Measurements from ENCODE around the gene CFAP221.

CFAP221 gene

GRCh38 chr2:119519057-119519408, 25.2 kb upstream of the CFAP221 start:
- TF ChIP-seq CTCF (IDR thresholded peaks at IDR 0.05; ENCODE audit: poor library complexity, severe bottlenecking): no peak
- no peak for DNase-seq (ENCODE audit: low spot score)
- Histone ChIP-seq H3K36me3 (ENCODE audit: low read depth) (no peaks in the 10 kb centered on the region), H3K9me3 (ENCODE audit: severe bottlenecking) (no peaks in the 10 kb centered on the region), H3K4me3 (ENCODE audit: severe bottlenecking) (no peak overlapping the region), H3K27me3 (ENCODE audit: insufficient read depth, poor library complexity, severe bottlenecking) (peaks cover 19% of the 10 kb centered on the region), H3K27ac (ENCODE audit: poor library complexity, severe bottlenecking) (no peak overlapping the region), H3K4me1 (ENCODE audit: insufficient read depth, poor library complexity, severe bottlenecking) (no peaks in the 10 kb centered on the region)
- no peak for ATAC-seq (ENCODE audit: low read depth)

- Histone ChIP-seq H3K36me3 (ENCODE audit: low read depth) (no peaks in the 10 kb centered on the region), H3K27me3 (ENCODE audit: insufficient read depth, poor library complexity, severe bottlenecking) (peaks cover 37% of the 10 kb centered on the region), H3K9me3 (ENCODE audit: severe bottlenecking) (no peaks in the 10 kb centered on the region), H3K4me1 (ENCODE audit: insufficient read depth, poor library complexity, severe bottlenecking) (no peaks in the 10 kb centered on the region), H3K4me3 (ENCODE audit: severe bottlenecking) (no peak overlapping the region), H3K27ac (ENCODE audit: poor library complexity, severe bottlenecking) (no peak overlapping the region)
- ATAC-seq (ENCODE audit: low read depth): no peak
- no peak for DNase-seq (ENCODE audit: low spot score)
- TF ChIP-seq CTCF (IDR thresholded peaks at IDR 0.05; ENCODE audit: poor library complexity, severe bottlenecking): no peak
These were observed 23.4 kb upstream of the CFAP221 start for GRCh38 chr2:119520696-119521432.

- Histone ChIP-seq H3K9me3 (ENCODE audit: severe bottlenecking) (no peaks in the 10 kb centered on the region), H3K36me3 (ENCODE audit: low read depth) (no peaks in the 10 kb centered on the region), H3K4me3 (ENCODE audit: severe bottlenecking) (no peak overlapping the region), H3K27ac (ENCODE audit: poor library complexity, severe bottlenecking) (no peak overlapping the region), H3K27me3 (ENCODE audit: insufficient read depth, poor library complexity, severe bottlenecking) (peaks cover 44% of the 10 kb centered on the region), H3K4me1 (ENCODE audit: insufficient read depth, poor library complexity, severe bottlenecking) (no peaks in the 10 kb centered on the region)
- no peak for ATAC-seq (ENCODE audit: low read depth)
- TF ChIP-seq CTCF (IDR thresholded peaks at IDR 0.05; ENCODE audit: poor library complexity, severe bottlenecking): no peak
- DNase-seq (ENCODE audit: low spot score): no peak
These were observed 22.7 kb upstream of the CFAP221 start for GRCh38 chr2:119521433-119522050.

GRCh38 chr2:119522671-119523070, 21.6 kb upstream of the CFAP221 start:
- no peak for TF ChIP-seq CTCF (IDR thresholded peaks at IDR 0.05; ENCODE audit: poor library complexity, severe bottlenecking)
- no peaks in the 10 kb centered on the region for H3K36me3 ChIP-seq (ENCODE audit: low read depth)
- H3K9me3 ChIP-seq (ENCODE audit: severe bottlenecking): no peaks in the 10 kb centered on the region
- no peaks in the 10 kb centered on the region for H3K4me1 ChIP-seq (ENCODE audit: insufficient read depth, poor library complexity, severe bottlenecking)
- no peak overlapping the region for H3K27ac ChIP-seq (ENCODE audit: poor library complexity, severe bottlenecking)
- DNase-seq (ENCODE audit: low spot score) (no peak), ATAC-seq (ENCODE audit: low read depth) (no peak)
- no peak overlapping the region for H3K4me3 ChIP-seq (ENCODE audit: severe bottlenecking)
- peaks cover 46% of the 10 kb centered on the region for H3K27me3 ChIP-seq (ENCODE audit: insufficient read depth, poor library complexity, severe bottlenecking)

- DNase-seq (ENCODE audit: low spot score) (no peak), ATAC-seq (ENCODE audit: low read depth) (no peak)
- Histone ChIP-seq H3K27ac (ENCODE audit: poor library complexity, severe bottlenecking) (no peak overlapping the region), H3K4me3 (ENCODE audit: severe bottlenecking) (no peak overlapping the region), H3K36me3 (ENCODE audit: low read depth) (no peaks in the 10 kb centered on the region), H3K4me1 (ENCODE audit: insufficient read depth, poor library complexity, severe bottlenecking) (no peaks in the 10 kb centered on the region), H3K27me3 (ENCODE audit: insufficient read depth, poor library complexity, severe bottlenecking) (peaks cover 50% of the 10 kb centered on the region), H3K9me3 (ENCODE audit: severe bottlenecking) (no peaks in the 10 kb centered on the region)
- no peak for TF ChIP-seq CTCF (IDR thresholded peaks at IDR 0.05; ENCODE audit: poor library complexity, severe bottlenecking)
These were observed 20.8 kb upstream of the CFAP221 start for GRCh38 chr2:119523383-119523951.
